Loucy (cell line): ENCODE results near the gene TMEM51.

Experiments used
- H2AFZ ChIP-seq: fragments of 200-600 bp; sonication (generic); 2 replicates; pipeline ENCODE4 v1.6.0; 2016; ENCODE audit warnings: antibody characterized with exemption, mild to moderate bottlenecking, low read length, moderate library complexity
- H3F3A ChIP-seq: fragments of 200-600 bp; 2 replicates; pipeline ENCODE4 v1.6.0; 2016; ENCODE audit warnings: antibody characterized with exemption, low read depth, mild to moderate bottlenecking
- H3K27me3 ChIP-seq: fragments of 200-600 bp; sonication (generic); 2 replicates; pipeline ENCODE4 v1.6.1; 2014; ENCODE audit warnings: low read length, mild to moderate bottlenecking; ENCODE audit not compliant: insufficient read depth, poor library complexity, severe bottlenecking
- H3K36me3 ChIP-seq: fragments of 200-600 bp; sonication (generic); 2 replicates; pipeline ENCODE4 v1.6.1; 2016; ENCODE audit warnings: low read length; ENCODE audit not compliant: insufficient read depth
- H3K4me1 ChIP-seq: fragments of 200-600 bp; sonication (generic); 2 replicates; pipeline ENCODE4 v1.5.1; 2014; ENCODE audit warnings: low read length, mild to moderate bottlenecking; ENCODE audit not compliant: insufficient read depth, poor library complexity, severe bottlenecking
- H3K4me2 ChIP-seq: fragments of 200-600 bp; sonication (generic); 2 replicates; pipeline ENCODE4 v1.6.0; 2014; ENCODE audit warnings: antibody characterized with exemption, low read length, low read depth, mild to moderate bottlenecking; ENCODE audit not compliant: poor library complexity, severe bottlenecking
- H3K4me3 ChIP-seq: fragments of 200-600 bp; sonication (generic); 2 replicates; pipeline ENCODE4 v1.5.1; 2014; ENCODE audit warnings: low read length, mild to moderate bottlenecking, mixed read lengths; ENCODE audit not compliant: poor library complexity, severe bottlenecking
- H3K79me2 ChIP-seq: fragments of 200-600 bp; sonication (generic); 2 replicates; pipeline ENCODE4 v1.6.1; 2014; ENCODE audit warnings: low read length; ENCODE audit not compliant: insufficient read depth
- H3K9ac ChIP-seq: fragments of 200-600 bp; sonication (generic); 2 replicates; pipeline ENCODE4 v1.6.0; 2014; ENCODE audit warnings: mild to moderate bottlenecking, low read depth, low read length, moderate library complexity; ENCODE audit not compliant: poor library complexity, severe bottlenecking
- H3K9me2 ChIP-seq: fragments of 200-600 bp; sonication (generic); replicated peaks from 2 replicates; pipeline ENCODE4 v1.6.1; 2016; ENCODE audit warnings: low read depth, low read length, mixed read lengths
- H3K9me3 ChIP-seq: fragments of 200-600 bp; sonication (generic); 2 replicates; pipeline ENCODE4 v1.6.1; 2014; ENCODE audit warnings: mild to moderate bottlenecking, antibody characterized with exemption, low read length, low read depth; ENCODE audit not compliant: insufficient read depth
- H4K20me1 ChIP-seq: fragments of 200-600 bp; sonication (generic); 2 replicates; pipeline ENCODE4 v1.6.0; 2014; ENCODE audit warnings: antibody characterized with exemption, low read length, mild to moderate bottlenecking; ENCODE audit not compliant: insufficient read depth, poor library complexity, severe bottlenecking
- EZH2phosphoT487 ChIP-seq: fragments of 200-600 bp; IDR thresholded peaks from 2 replicates; pipeline ENCODE4 v1.6.1; 2018; ENCODE audit warnings: antibody characterized with exemption, mild to moderate bottlenecking, moderate library complexity, borderline replicate concordance
- TF ChIP-seq, protein P1 (sequence below): fragments of 200-600 bp; sonication (generic); conservative IDR thresholded peaks from 2 replicates; pipeline ENCODE4 v1.5.1; 2014; ENCODE audit warnings: mild to moderate bottlenecking, antibody characterized with exemption, low read length

Gene TMEM51

DNA sequence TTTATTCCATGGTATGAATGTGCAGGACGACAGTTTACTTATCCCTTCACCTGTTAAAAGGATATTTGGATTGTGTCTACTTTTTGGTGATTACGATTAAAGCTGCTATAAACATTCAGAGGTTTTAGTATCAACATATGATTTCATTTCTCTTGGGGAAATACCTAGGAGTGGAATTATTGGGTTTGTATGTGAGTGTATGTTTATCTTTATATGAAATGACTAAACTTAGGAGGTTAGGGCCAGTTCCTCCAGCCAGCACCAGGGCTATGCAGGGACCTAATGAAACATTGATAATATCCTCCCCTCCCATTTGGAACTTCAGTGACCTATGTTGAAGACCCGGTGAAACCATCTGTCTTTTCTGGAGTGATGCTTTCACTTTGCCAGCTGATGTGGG, 13.8 kb downstream of the TMEM51 start:
- no peak for TF ChIP-seq EZH2phosphoT487
- TF ChIP-seq, protein P1, sequence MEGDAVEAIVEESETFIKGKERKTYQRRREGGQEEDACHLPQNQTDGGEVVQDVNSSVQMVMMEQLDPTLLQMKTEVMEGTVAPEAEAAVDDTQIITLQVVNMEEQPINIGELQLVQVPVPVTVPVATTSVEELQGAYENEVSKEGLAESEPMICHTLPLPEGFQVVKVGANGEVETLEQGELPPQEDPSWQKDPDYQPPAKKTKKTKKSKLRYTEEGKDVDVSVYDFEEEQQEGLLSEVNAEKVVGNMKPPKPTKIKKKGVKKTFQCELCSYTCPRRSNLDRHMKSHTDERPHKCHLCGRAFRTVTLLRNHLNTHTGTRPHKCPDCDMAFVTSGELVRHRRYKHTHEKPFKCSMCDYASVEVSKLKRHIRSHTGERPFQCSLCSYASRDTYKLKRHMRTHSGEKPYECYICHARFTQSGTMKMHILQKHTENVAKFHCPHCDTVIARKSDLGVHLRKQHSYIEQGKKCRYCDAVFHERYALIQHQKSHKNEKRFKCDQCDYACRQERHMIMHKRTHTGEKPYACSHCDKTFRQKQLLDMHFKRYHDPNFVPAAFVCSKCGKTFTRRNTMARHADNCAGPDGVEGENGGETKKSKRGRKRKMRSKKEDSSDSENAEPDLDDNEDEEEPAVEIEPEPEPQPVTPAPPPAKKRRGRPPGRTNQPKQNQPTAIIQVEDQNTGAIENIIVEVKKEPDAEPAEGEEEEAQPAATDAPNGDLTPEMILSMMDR, result no peak
- no peak overlapping the region for H3K9ac ChIP-seq
- H3K36me3 ChIP-seq, result no peaks in the 10 kb centered on the region
- H3K9me3 ChIP-seq, result no peaks in the 10 kb centered on the region
- H4K20me1 ChIP-seq, result no peaks in the 10 kb centered on the region
- no peak overlapping the region for H3K4me3 ChIP-seq
- no peaks in the 10 kb centered on the region for H3K27me3 ChIP-seq
- H3K4me2 ChIP-seq, result no peak overlapping the region
- no peaks in the 10 kb centered on the region for H3K79me2 ChIP-seq
- no peaks in the 10 kb centered on the region for H3F3A ChIP-seq
- H2AFZ ChIP-seq, result no peak overlapping the region
- H3K4me1 ChIP-seq, result no peaks in the 10 kb centered on the region
- no peaks in the 10 kb centered on the region for H3K9me2 ChIP-seq

DNA sequence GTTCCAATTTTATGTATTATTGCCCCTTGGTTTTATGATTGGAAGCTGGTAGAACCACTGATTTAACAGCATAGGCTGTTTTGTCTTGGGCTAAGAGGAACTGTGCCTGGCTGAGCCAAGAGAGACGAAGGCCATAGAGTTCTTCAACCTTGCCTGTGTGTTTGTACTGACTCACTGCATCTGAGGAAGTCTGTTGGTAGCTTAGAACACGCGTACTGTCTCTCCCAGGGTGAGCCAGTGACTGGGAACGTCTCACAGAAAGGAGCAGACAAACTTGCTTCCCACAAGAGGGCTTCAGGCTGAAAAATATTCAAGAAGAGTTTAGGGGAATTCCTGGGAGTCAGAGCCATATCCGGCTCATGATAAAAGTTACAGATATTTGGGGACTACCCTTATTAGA, 14.9 kb downstream of the TMEM51 start:
- Histone ChIP-seq H3K9me2 (no peaks in the 10 kb centered on the region), H3K9me3 (no peaks in the 10 kb centered on the region), H3K27me3 (no peaks in the 10 kb centered on the region), H4K20me1 (no peaks in the 10 kb centered on the region), H2AFZ (no peak overlapping the region), H3K4me2 (no peak overlapping the region), H3K9ac (no peak overlapping the region), H3K79me2 (no peaks in the 10 kb centered on the region), H3F3A (no peaks in the 10 kb centered on the region), H3K4me3 (no peak overlapping the region), H3K36me3 (no peaks in the 10 kb centered on the region), H3K4me1 (no peaks in the 10 kb centered on the region)
- TF ChIP-seq, protein P1, result no peak
- TF ChIP-seq EZH2phosphoT487, result no peak

DNA sequence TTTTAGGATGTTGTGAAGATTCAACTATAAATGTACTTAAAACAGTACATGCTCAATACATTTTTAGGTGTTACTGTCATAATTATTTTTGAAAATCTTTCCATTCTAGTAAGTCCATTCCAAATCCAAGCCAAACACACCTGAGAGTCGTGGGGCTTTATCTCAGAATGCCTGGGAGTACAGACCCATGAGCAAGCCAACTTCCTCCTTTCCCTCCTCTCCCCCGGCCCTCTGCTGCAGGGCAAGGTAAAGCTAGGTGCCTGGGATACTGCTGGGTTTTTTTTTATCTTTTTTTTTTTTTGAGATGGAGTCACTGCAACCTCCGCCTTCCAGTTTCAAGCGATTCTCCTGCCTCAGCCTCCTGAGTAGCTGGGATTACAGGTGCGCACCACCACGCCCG, 16.5 kb downstream of the TMEM51 start:
- H2AFZ ChIP-seq, result no peak overlapping the region
- no peaks in the 10 kb centered on the region for H3K79me2 ChIP-seq
- no peaks in the 10 kb centered on the region for H3K36me3 ChIP-seq
- TF ChIP-seq, protein P1, result no peak
- no peak for TF ChIP-seq EZH2phosphoT487
- H3K9ac ChIP-seq, result no peak overlapping the region
- H3K4me3 ChIP-seq, result no peak overlapping the region
- H3K27me3 ChIP-seq, result no peaks in the 10 kb centered on the region
- no peaks in the 10 kb centered on the region for H4K20me1 ChIP-seq
- H3K9me2 ChIP-seq, result no peaks in the 10 kb centered on the region
- H3K4me1 ChIP-seq, result no peaks in the 10 kb centered on the region
- H3K4me2 ChIP-seq, result no peak overlapping the region
- no peaks in the 10 kb centered on the region for H3K9me3 ChIP-seq
- no peaks in the 10 kb centered on the region for H3F3A ChIP-seq
